Psoas muscle (tissue), 8 donors: ENCODE measurements around the gene TCHP. TPM values are rescaled to one million over a fixed set of nuclear protein-coding genes. Genes with fewer than 3 reads are reported as not detected.

Experiments
- ATAC-seq, 4 donors: fragments of 200-7000 bp; cut with Tn5 transposase; one replicate each; pipeline ENCODE4 v1.9.1; 2020; ENCODE audit warnings: moderate library complexity in 3 of 4, mild to moderate bottlenecking in 2 of 4
- DNase-seq, 2 donors: peaks; one replicate each; pipeline ENCODE4 v3.0.0-alpha.2; 2020
- H3K27ac ChIP-seq: fragments of 200-600 bp; one replicate; pipeline ENCODE4 v1.8.0; 2022
- H3K27me3 ChIP-seq, 3 donors: fragments of 200-600 bp in 1 of 3; one replicate each; pipeline versions ENCODE4 v1.6.1 to v1.8.0; 2013 to 2022; ENCODE audit warnings: low read length in 2 of 3, mild to moderate bottlenecking in 2 of 3, moderate library complexity in 1 of 3; ENCODE audit not compliant: insufficient read depth in 3 of 3
- H3K36me3 ChIP-seq, 2 donors: fragments of 200-600 bp in 1 of 2; one replicate each; pipeline versions ENCODE4 v1.6.1 to v1.8.0; 2013 to 2022; ENCODE audit warnings: low read depth in 1 of 2, mild to moderate bottlenecking in 1 of 2, moderate library complexity in 1 of 2; ENCODE audit not compliant: insufficient read depth in 1 of 2
- H3K4me1 ChIP-seq: fragments of 200-600 bp; one replicate; pipeline ENCODE4 v1.8.0; 2022
- H3K4me3 ChIP-seq: fragments of 200-600 bp; one replicate; pipeline ENCODE4 v1.8.0; 2022; ENCODE audit warnings: mild to moderate bottlenecking
- H3K9me3 ChIP-seq: fragments of 200-600 bp; one replicate; pipeline ENCODE4 v1.8.0; 2022
- WGBS, 3 donors: extraction: QIAGEN DNeasy Blood & Tissue Kit; methylation state at CpG; one replicate each; pipeline versions ENCODE4 v1.1.6 to v1.1.7; 2013; 5-methylcytosine and 5-hydroxymethylcytosine counted together
- intact Hi-C, 2 donors: fragments of 100-400 bp; cut with DNase I; formaldehyde crosslinking; loops; one replicate each; pipeline versions ENCODE4 v1.11.0 to v1.14.2; 2022
- polyA plus RNA-seq, 3 donors: library from polyadenylated mRNA; stranded (reverse); fragments of 200-250 nt; gene quantifications; one replicate each; pipeline ENCODE4 v1.2.3, GENCODE V29; 2013
- total RNA-seq, 4 donors: library from RNA; stranded (reverse); fragmentation: NEBNext Ultra II Directional in 2 of 4; extraction: Animal tissue kit (Norgen Biotek cat#: 25700) in 2 of 4; gene quantifications; one replicate each; pipeline versions ENCODE4 v1.2.1 to v1.2.4, GENCODE V29; 2021 to 2023
- TF ChIP-seq, protein P1 (sequence below): fragments of 200-600 bp; IDR thresholded peaks from one replicate; pipeline ENCODE4 v1.8.0; 2022; ENCODE audit warnings: antibody characterized with exemption
- donor health status: healthy with polysubstance abuse.
- donor health status: DM: no; HTN: no; CAD: no; lungs with moderate emphysema.
- donor health status: Bipolar disorder and iron deficiency.
- donor health status: healthy.
- donor health status: DM: yes; HTN: yes; CAD: no.
- donor health status: DM: no; HTN: no; CAD: no.
- donor health status: DM: no; HTN: no; CAD: no.
- donor health status: DM: yes; HTN: yes; CAD: no.

TCHP gene
- total and polyA plus RNA-seq, 7 donors: 4.5 to 14.8 (median 8.2) TPM

- WGBS, 3 donors: 65 to 72% (median 67%) methylated on average over 7 of the region's 7 CpGs
- Histone ChIP-seq H3K36me3 (no peaks in the 10 kb centered on the region), H3K27me3 (no peaks in the 10 kb centered on the region), H3K4me3 (peak overlapping the region; percentile 91), H3K9me3 (no peaks in the 10 kb centered on the region), H3K4me1 (peaks cover 19% of the 10 kb centered on the region), H3K27ac (no peak overlapping the region)
- TF ChIP-seq, protein P1, sequence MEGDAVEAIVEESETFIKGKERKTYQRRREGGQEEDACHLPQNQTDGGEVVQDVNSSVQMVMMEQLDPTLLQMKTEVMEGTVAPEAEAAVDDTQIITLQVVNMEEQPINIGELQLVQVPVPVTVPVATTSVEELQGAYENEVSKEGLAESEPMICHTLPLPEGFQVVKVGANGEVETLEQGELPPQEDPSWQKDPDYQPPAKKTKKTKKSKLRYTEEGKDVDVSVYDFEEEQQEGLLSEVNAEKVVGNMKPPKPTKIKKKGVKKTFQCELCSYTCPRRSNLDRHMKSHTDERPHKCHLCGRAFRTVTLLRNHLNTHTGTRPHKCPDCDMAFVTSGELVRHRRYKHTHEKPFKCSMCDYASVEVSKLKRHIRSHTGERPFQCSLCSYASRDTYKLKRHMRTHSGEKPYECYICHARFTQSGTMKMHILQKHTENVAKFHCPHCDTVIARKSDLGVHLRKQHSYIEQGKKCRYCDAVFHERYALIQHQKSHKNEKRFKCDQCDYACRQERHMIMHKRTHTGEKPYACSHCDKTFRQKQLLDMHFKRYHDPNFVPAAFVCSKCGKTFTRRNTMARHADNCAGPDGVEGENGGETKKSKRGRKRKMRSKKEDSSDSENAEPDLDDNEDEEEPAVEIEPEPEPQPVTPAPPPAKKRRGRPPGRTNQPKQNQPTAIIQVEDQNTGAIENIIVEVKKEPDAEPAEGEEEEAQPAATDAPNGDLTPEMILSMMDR: no peak
- no peak for ATAC-seq
- no peak for DNase-seq
- intact Hi-C loops: no loop called here
These were observed 21.3 kb upstream of the TCHP start for GRCh38 chr12:109878749-109879148.

GRCh38 chr12:109879351-109880042, 20.6 kb upstream of the TCHP start:
- peak overlapping the region; percentile 91 for H3K4me3 ChIP-seq
- H3K27ac ChIP-seq: peak overlapping the region; percentile 78
- 8 to 14% (median 10%) methylated on average over 13 of the region's 13 CpGs for WGBS, 3 donors
- no peak for DNase-seq
- no peak for ATAC-seq
- TF ChIP-seq, protein P1: no peak
- H3K4me1 ChIP-seq: peaks cover 19% of the 10 kb centered on the region
- no peaks in the 10 kb centered on the region for H3K27me3 ChIP-seq
- H3K9me3 ChIP-seq: no peaks in the 10 kb centered on the region
- H3K36me3 ChIP-seq: no peaks in the 10 kb centered on the region
- intact Hi-C loops: loop anchor here (1.0 kb wide), 2 partner anchors 74 to 75 kb away; no protein-coding TSS in a partner anchor

GRCh38 chr12:109880043-109880931, 19.8 kb upstream of the TCHP start, which contains the start of gene GLTP:
Gene GLTP (minus strand): TSS chr12:109880541. CDS start chr12:109880374, 167 bp downstream.
- peak within 1 kb of the TSS; percentile 78 for H3K27ac ChIP-seq
- no peaks in the 10 kb centered on the region for H3K27me3 ChIP-seq
- TF ChIP-seq, protein P1: peak; percentile 75
- H3K4me3 ChIP-seq: peak within 1 kb of the TSS; percentile 91
- intact Hi-C loops: loop anchor here (1.0 kb wide), 2 partner anchors 75 to 76 kb away; no protein-coding TSS in a partner anchor
- no peaks in the 10 kb centered on the region for H3K36me3 ChIP-seq
- ATAC-seq (peak; percentile 98 to 99 (median 98)), DNase-seq (peak; percentile 88 to 93)
- WGBS, 3 donors: 0 to 1% (median 0%) methylated on average over 38 to 91 of the region's 92 CpGs
- H3K9me3 ChIP-seq: no peaks in the 10 kb centered on the region
- H3K4me1 ChIP-seq: peaks cover 19% of the 10 kb centered on the region

DNA sequence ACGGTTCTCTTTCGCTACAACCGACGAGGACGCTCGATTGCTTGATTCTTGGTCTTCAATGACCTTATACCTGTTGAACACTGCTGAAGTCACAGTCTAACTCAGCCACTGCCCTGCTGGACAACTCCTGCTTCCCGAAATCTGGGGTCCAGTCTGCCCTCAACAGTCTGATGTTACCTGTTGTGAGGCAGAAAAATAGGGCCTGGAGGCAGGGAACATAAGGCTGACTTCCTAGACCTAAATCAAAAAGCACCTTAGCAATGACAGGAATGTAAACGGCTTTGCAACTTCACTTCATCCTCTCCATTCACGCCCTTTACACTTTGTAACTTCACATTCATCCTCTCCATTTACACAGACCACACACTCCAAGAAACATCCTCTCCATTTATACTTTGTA, 19.1 kb upstream of the TCHP start:
- no peak for DNase-seq
- TF ChIP-seq, protein P1: no peak
- intact Hi-C loops: loop anchor here (1.0 kb wide), 2 partner anchors 76 to 77 kb away; no protein-coding TSS in a partner anchor
- Histone ChIP-seq H3K9me3 (no peaks in the 10 kb centered on the region), H3K27ac (peak overlapping the region; percentile 65), H3K36me3 (no peaks in the 10 kb centered on the region), H3K27me3 (no peaks in the 10 kb centered on the region), H3K4me3 (peak overlapping the region; percentile 91), H3K4me1 (peaks cover 19% of the 10 kb centered on the region)
- peak; percentile 1 to 26 (median 4) for ATAC-seq
- WGBS, 3 donors: 6 to 9% (median 8%) methylated on average over 9 of the region's 9 CpGs
